Parathyroid adenoma (tissue), 2 donors: ENCODE data around the gene QRICH1.

ENCODE experiments used
- H2AFZ ChIP-seq: fragments of 300-600 bp; sonication (generic); one replicate; pipeline ENCODE4 v1.7.0; 2017; ENCODE audit warnings: antibody characterized with exemption, mild to moderate bottlenecking
- H3K27ac ChIP-seq: fragments of 300-600 bp; sonication (generic); one replicate; pipeline ENCODE4 v1.7.0; 2017
- H3K27me3 ChIP-seq: fragments of 300-600 bp; sonication (generic); one replicate; pipeline ENCODE4 v1.7.0; 2017; ENCODE audit warnings: low read length; ENCODE audit not compliant: control insufficient read depth, insufficient read depth
- H3K36me3 ChIP-seq: fragments of 300-600 bp; sonication (generic); one replicate; pipeline ENCODE4 v1.7.0; 2017; ENCODE audit warnings: low read length; ENCODE audit not compliant: control insufficient read depth, insufficient read depth
- H3K4me1 ChIP-seq: fragments of 300-600 bp; sonication (generic); one replicate; pipeline ENCODE4 v1.7.0; 2017; ENCODE audit warnings: control low read depth
- H3K4me2 ChIP-seq: fragments of 300-600 bp; sonication (generic); one replicate; pipeline ENCODE4 v1.7.0; 2017; ENCODE audit warnings: low read length
- H3K4me3 ChIP-seq: fragments of 300-600 bp; sonication (generic); one replicate; pipeline ENCODE4 v1.7.0; 2017; ENCODE audit warnings: low read depth, low read length
- H3K79me2 ChIP-seq: fragments of 300-600 bp; sonication (generic); one replicate; pipeline ENCODE4 v1.7.0; 2017; ENCODE audit warnings: control low read depth
- H3K9ac ChIP-seq: fragments of 300-600 bp; sonication (generic); one replicate; pipeline ENCODE4 v1.7.0; 2017; ENCODE audit warnings: mild to moderate bottlenecking
- H3K9me3 ChIP-seq: fragments of 300-600 bp; sonication (generic); one replicate; pipeline ENCODE4 v1.7.0; 2017; ENCODE audit warnings: low read length; ENCODE audit not compliant: control insufficient read depth
- TF ChIP-seq, protein P1 (sequence below): fragments of 300-600 bp; sonication (generic); IDR thresholded peaks from one replicate; pipeline ENCODE4 v1.7.0; 2017; ENCODE audit warnings: antibody characterized with exemption, mild to moderate bottlenecking
- donor health status: primary hyperparathyroidism.

Gene QRICH1

DNA sequence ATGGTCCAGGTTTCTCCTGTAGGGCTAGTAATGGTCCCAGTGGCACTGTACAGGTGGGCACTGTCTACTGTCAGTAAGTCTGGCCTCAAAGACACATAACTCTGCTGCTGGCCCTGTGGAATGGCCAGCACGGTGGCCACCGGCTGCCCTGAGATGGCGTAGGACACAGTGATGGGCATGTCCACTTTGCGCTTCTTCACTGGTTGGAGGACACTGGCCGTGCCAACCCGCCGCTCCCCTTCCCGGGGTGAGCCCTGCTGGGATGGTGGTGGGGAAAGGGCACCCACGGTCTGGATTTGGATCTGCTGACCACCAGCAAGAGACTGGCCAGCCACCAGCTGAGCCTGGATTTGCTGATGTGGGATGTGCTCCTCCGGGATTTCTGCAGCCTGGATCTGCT is 36.6 kb downstream of the QRICH1 start:
- H3K4me3 ChIP-seq = no peak overlapping the region
- H3K9me3 ChIP-seq = no peaks in the 10 kb centered on the region
- no peak overlapping the region for H2AFZ ChIP-seq
- H3K4me2 ChIP-seq = no peak overlapping the region
- TF ChIP-seq, protein P1, sequence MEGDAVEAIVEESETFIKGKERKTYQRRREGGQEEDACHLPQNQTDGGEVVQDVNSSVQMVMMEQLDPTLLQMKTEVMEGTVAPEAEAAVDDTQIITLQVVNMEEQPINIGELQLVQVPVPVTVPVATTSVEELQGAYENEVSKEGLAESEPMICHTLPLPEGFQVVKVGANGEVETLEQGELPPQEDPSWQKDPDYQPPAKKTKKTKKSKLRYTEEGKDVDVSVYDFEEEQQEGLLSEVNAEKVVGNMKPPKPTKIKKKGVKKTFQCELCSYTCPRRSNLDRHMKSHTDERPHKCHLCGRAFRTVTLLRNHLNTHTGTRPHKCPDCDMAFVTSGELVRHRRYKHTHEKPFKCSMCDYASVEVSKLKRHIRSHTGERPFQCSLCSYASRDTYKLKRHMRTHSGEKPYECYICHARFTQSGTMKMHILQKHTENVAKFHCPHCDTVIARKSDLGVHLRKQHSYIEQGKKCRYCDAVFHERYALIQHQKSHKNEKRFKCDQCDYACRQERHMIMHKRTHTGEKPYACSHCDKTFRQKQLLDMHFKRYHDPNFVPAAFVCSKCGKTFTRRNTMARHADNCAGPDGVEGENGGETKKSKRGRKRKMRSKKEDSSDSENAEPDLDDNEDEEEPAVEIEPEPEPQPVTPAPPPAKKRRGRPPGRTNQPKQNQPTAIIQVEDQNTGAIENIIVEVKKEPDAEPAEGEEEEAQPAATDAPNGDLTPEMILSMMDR = no peak
- H3K36me3 ChIP-seq = no peaks in the 10 kb centered on the region
- no peaks in the 10 kb centered on the region for H3K27me3 ChIP-seq
- no peak overlapping the region for H3K27ac ChIP-seq
- no peak overlapping the region for H3K9ac ChIP-seq
- H3K79me2 ChIP-seq = peaks cover 29% of the 10 kb centered on the region
- no peaks in the 10 kb centered on the region for H3K4me1 ChIP-seq

DNA sequence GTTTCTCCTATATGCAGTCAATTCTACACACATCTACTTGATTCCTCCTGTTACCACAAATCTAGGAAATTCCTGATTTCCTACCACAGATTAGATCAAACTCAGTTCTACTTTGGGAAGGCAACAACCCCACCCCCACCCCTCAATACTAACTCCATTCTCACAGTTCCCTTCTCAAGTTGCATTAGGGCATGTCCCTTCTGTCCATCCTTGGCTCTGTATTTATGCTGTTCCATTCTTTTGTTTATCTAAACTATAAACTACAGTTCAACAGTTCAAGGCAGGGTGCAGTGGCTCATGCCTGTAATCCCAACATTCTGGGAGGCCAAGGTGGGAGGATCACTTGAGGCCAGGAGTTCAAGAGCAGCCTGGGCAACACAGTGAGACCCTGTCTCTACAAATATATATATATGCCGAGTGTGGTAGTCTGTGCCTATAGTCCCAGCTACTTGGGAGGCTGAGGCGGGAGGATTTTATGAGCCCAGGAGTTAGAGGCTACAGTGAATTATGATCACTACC is 39.5 kb downstream of the QRICH1 start:
- Histone ChIP-seq H3K79me2 (peaks cover 17% of the 10 kb centered on the region), H3K4me3 (no peak overlapping the region), H3K27ac (no peak overlapping the region), H3K27me3 (no peaks in the 10 kb centered on the region), H3K36me3 (no peaks in the 10 kb centered on the region), H3K9me3 (no peaks in the 10 kb centered on the region), H3K4me1 (no peaks in the 10 kb centered on the region), H3K9ac (no peak overlapping the region), H2AFZ (no peak overlapping the region), H3K4me2 (no peak overlapping the region)
- TF ChIP-seq, protein P1 = no peak

DNA sequence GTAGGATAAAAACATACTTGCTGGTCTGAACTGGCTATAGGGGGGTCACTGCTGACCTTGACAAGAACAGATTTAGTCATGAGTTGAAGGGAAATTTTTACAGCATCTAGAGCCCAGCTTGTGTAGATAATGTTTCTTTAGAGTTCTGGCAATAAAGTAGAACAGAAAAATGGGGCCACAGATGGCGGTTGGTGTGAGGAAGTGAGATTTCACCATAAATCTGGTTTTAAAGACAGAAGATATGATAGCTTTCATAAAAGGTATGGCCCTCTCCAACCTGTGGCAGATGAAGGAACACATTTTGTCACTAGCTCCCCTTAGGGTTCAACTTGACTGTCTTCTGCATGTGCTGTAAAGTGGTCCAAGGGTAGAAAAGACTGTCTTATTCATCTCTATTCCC is 40.3 kb downstream of the QRICH1 start:
- H3K9ac ChIP-seq = no peak overlapping the region
- no peaks in the 10 kb centered on the region for H3K36me3 ChIP-seq
- H2AFZ ChIP-seq = no peak overlapping the region
- H3K4me3 ChIP-seq = no peak overlapping the region
- H3K27ac ChIP-seq = no peak overlapping the region
- TF ChIP-seq, protein P1 = no peak
- H3K4me2 ChIP-seq = no peak overlapping the region
- no peaks in the 10 kb centered on the region for H3K4me1 ChIP-seq
- peaks cover 15% of the 10 kb centered on the region for H3K79me2 ChIP-seq
- no peaks in the 10 kb centered on the region for H3K27me3 ChIP-seq
- H3K9me3 ChIP-seq = no peaks in the 10 kb centered on the region

DNA sequence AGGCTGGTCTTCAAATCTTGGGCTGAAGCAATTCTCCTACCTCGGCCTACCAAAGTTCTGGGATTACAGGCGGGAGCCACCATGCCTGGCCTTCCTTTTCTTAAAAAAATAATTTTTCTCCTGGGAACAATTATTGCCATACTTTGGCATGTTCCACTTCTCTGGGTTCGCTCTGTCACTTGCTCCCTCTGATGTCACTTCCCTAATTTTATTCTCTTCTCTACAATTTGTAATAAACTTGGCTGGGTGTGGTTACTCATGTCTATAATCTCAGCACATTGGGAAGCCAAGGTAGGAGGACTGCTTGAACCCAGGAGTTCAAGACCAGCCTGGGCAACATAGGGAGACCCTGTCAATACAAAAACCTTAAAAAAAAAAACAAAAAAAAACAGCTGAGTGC is 58.6 kb downstream of the QRICH1 start:
- H3K79me2 ChIP-seq = no peaks in the 10 kb centered on the region
- H3K4me2 ChIP-seq = no peak overlapping the region
- H3K36me3 ChIP-seq = no peaks in the 10 kb centered on the region
- H3K9ac ChIP-seq = no peak overlapping the region
- H3K9me3 ChIP-seq = no peaks in the 10 kb centered on the region
- TF ChIP-seq, protein P1 = no peak
- H3K4me1 ChIP-seq = no peaks in the 10 kb centered on the region
- no peak overlapping the region for H2AFZ ChIP-seq
- no peaks in the 10 kb centered on the region for H3K27me3 ChIP-seq
- no peak overlapping the region for H3K27ac ChIP-seq
- H3K4me3 ChIP-seq = no peak overlapping the region

DNA sequence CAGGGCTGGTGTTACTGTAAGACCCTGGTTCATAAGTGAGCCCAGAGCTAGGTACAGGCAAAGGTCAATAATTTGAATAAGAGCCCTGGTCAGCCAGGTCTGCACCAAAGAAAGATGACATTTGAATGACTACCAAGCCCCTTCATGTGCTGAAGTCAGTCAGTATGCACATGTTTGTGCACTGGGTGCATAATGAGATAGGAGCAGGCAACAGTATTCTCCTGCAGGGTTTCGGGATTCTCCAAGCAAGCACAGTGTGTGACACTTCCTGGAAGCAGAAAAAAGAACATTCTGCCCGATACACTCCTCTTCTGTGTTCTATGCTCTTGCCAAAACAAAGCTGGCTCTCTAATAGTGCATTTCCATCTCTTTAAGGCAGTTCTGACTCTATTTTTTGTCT is 59.2 kb downstream of the QRICH1 start:
- TF ChIP-seq, protein P1 = no peak
- Histone ChIP-seq H2AFZ (no peak overlapping the region), H3K4me2 (no peak overlapping the region), H3K9ac (no peak overlapping the region), H3K4me1 (peaks cover 2% of the 10 kb centered on the region), H3K4me3 (no peak overlapping the region), H3K9me3 (no peaks in the 10 kb centered on the region), H3K27me3 (no peaks in the 10 kb centered on the region), H3K79me2 (no peaks in the 10 kb centered on the region), H3K27ac (no peak overlapping the region), H3K36me3 (no peaks in the 10 kb centered on the region)
